Posterior cingulate gyrus (tissue), 11 donors: ENCODE data around the gene PEDS1.
"Not testable (repeated sequence)": the region's sequence is repeated elsewhere in the genome, so short reads cannot be mapped to it uniquely, and the experiment has no call there.

Source experiments
- DNase-seq, 10 donors: peaks; one replicate each; pipeline versions ENCODE4 v3.0.0 to v3.0.0-alpha.2; 2020 to 2021; ENCODE audit warnings: mixed read lengths in 3 of 10
- intact Hi-C: fragments of 100-400 bp; cut with DNase I; formaldehyde crosslinking; loops from one replicate; pipeline ENCODE4 v1.15.1; 2023

The PEDS1 gene

DNA sequence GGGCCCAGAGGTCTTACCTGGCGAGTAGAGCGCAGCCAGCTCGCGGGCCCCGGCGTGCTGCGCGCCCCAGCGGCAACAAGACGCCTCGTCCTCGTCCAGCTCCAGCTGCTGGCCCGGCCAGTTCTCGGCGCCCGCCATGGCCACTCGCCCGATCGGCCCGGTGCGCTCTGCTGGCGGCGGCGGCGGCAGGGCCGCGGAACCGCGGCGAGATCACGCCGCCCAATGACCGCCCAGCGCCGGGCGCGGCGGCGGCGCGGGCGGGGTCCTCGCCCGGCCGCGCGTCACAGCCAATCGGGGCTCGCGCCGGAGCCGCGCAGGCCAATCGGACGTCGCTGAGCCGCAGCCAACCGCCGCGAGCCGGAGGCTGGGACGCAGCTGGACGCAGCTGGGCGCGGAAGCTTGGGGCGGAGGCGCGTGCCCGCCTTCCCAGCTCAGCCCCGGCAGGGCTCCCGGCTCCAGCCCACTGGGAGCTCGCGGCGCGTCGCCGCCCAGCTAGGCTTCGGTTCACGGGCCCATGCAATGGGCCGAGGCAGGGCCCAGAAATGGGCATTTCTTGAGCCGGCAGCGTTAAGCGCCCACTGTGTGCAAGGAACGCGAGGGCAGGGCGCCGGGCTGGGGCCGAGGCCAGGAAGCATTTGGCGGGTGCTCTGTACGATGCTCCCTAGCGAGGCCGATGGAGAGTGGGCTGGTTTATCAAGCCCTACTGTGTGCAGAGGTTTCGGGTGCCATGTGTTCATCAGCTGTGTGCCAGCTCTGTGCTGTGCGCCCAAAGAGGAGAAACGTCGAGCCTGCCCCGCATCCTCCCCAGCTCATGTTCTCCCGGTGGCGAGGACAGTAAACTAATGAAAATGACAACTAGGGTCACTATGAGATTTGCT lies at the start of gene PEDS1:
TSS of gene PEDS1 (minus strand) at position 224 of the 878 bp plus-strand sequence. CDS start at position 138, 86 bp downstream.
- intact Hi-C loops = loop anchor here (5.0 kb wide), 1 partner anchor 36 kb away; no protein-coding TSS in a partner anchor
- peak; percentile 83 to 99 (median 90) for DNase-seq

- intact Hi-C loops = no loop called here
- DNase-seq = peak in 1 of 10 donors; percentile 24
Measured at GRCh38 chr20:50202677-50203076, 49.2 kb upstream of the PEDS1 start.

GRCh38 chr20:50201710-50202109 lies 48.2 kb upstream of the PEDS1 start:
- intact Hi-C loops = not testable (repeated sequence)
- DNase-seq = peak in 1 of 10 donors; percentile 58

GRCh38 chr20:50200482-50201104 lies 47.1 kb upstream of the PEDS1 start:
- intact Hi-C loops = no loop called here
- DNase-seq = peak in 2 of 10 donors; percentile 12 to 73

GRCh38 chr20:50199703-50200102 lies 46.2 kb upstream of the PEDS1 start:
- intact Hi-C loops = loop anchor here (10.0 kb wide), 1 partner anchor 545 kb away; no protein-coding TSS in a partner anchor
- DNase-seq = peak in 1 of 10 donors; percentile 5

- DNase-seq = no peak
- intact Hi-C loops = loop anchor here (10.0 kb wide), 1 partner anchor 546 kb away; no protein-coding TSS in a partner anchor
Measured at GRCh38 chr20:50198716-50199115, 45.2 kb upstream of the PEDS1 start.

- DNase-seq = peak in 1 of 10 donors; percentile 47
- intact Hi-C loops = loop anchor here (10.0 kb wide), 1 partner anchor 547 kb away; no protein-coding TSS in a partner anchor
Measured at GRCh38 chr20:50198180-50198666, 44.7 kb upstream of the PEDS1 start.

GRCh38 chr20:50197463-50198179 lies 44.1 kb upstream of the PEDS1 start:
- peak in 1 of 10 donors; percentile 63 for DNase-seq
- intact Hi-C loops = loop anchor here (10.0 kb wide), 1 partner anchor 547 kb away; no protein-coding TSS in a partner anchor

- intact Hi-C loops = loop anchor here (10.0 kb wide), 1 partner anchor 548 kb away; no protein-coding TSS in a partner anchor
- DNase-seq = peak in 1 of 10 donors; percentile 59
Measured at GRCh38 chr20:50196896-50197295, 43.4 kb upstream of the PEDS1 start.

DNA sequence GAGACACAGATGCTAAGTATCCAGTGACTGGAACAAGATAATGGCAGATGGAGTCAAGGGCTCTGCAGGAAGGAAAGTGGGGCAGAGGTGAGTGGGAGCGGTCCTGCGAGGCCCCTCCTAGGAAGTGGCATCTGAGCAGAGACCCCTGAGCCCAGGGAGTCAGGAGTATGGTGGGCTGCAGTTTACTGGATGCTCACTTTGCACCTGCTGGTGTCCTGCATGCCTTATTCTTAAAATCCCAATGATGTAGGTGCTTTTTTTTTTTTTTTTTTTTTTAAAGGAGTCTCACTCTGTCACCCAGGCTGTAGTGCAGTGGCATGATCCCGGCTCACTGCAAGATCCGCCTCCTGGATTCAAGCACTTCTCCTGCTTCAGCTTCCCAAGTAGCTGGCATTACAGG lies 42.7 kb upstream of the PEDS1 start:
- intact Hi-C loops = loop anchor here (10.0 kb wide), 1 partner anchor 549 kb away; no protein-coding TSS in a partner anchor
- peak in 1 of 10 donors; percentile 34 for DNase-seq

DNA sequence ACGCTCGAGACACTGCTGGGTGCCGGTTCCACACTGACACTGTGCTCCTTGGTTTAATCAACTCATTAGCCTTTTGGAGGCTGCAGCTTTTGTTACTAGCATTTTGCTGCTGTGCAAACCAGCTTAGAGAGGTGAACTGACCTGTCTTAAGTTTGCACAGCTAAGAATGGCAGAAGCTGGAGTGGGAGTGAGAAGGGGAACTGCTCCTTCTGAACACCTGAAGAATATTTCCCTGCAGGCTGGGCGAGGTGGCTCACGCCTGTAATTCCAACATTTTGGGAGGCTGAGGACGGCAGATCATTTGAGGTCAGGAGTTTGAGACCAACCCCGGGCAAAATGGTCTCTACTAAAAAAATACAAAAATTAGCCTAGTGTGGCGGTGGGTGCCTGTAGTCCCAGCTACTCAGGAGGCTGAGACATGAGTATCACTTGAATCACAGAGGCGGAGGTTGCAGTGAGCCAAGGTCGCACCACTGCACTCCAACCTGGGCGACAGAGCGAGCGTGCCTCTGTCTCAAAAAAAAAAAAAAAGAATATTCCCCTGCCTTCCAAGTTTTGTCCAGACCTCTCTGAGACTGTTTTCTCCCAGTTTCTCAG lies 42.1 kb upstream of the PEDS1 start:
- peak in 1 of 10 donors; percentile 22 for DNase-seq
- intact Hi-C loops = loop anchor here (10.0 kb wide), 1 partner anchor 549 kb away; no protein-coding TSS in a partner anchor

- intact Hi-C loops = loop anchor here (10.0 kb wide), 1 partner anchor 550 kb away; no protein-coding TSS in a partner anchor
- peak in 1 of 10 donors; percentile 64 for DNase-seq
Measured at GRCh38 chr20:50194831-50195523, 41.5 kb upstream of the PEDS1 start.

- DNase-seq = no peak
Measured at GRCh38 chr20:50194422-50194830, 40.9 kb upstream of the PEDS1 start.

GRCh38 chr20:50193836-50194421 lies 40.4 kb upstream of the PEDS1 start:
- DNase-seq = peak in 5 of 10 donors; percentile 43 to 92 (median 82)
- intact Hi-C loops = loop anchor here (10.0 kb wide), 1 partner anchor 551 kb away; no protein-coding TSS in a partner anchor

More at GRCh38 chr20:50194422-50194830, 40.9 kb upstream of the PEDS1 start:
- intact Hi-C loops = loop anchor here (10.0 kb wide), 1 partner anchor 550 kb away; no protein-coding TSS in a partner anchor

- intact Hi-C loops = loop anchor here (10.0 kb wide), 1 partner anchor 551 kb away; no protein-coding TSS in a partner anchor
- peak in 3 of 10 donors; percentile 30 to 88 (median 85) for DNase-seq
Measured at GRCh38 chr20:50193199-50193835, 39.8 kb upstream of the PEDS1 start.

- peak in 9 of 10 donors; percentile 29 to 96 (median 77) for DNase-seq
- intact Hi-C loops = loop anchor here (10.0 kb wide), 1 partner anchor 552 kb away; no protein-coding TSS in a partner anchor
Measured at GRCh38 chr20:50192364-50193198, 39.1 kb upstream of the PEDS1 start.
